OCI-LY7 (cell line): ENCODE results near the gene RNF186. TPM values are rescaled to one million over a fixed set of nuclear protein-coding genes. Genes with fewer than 3 reads are reported as not detected.

Experiments used
- BruUV-seq: library from RNA; stranded (reverse); fragments of 400-500 nt; replicated peaks from 2 replicates; lab custom pipeline; 2021; lab: Mats Ljungman, UMichigan
- CTCF ChIA-PET: fragments of 300-600 bp; sonication (Branson Sonifier 250); formaldehyde crosslinking; loops from one replicate; lab custom pipeline; 2022; ENCODE audit warnings: antibody characterized with exemption; ENCODE audit not compliant: unreplicated experiment; lab: Charles Lee
- POLR2A ChIA-PET: fragments of 300-600 bp; sonication (Branson Sonifier 250); formaldehyde crosslinking; loops from one replicate; lab custom pipeline; 2022; ENCODE audit warnings: antibody characterized with exemption; lab: Charles Lee
- DNase-seq: peaks from one replicate; pipeline ENCODE4 v3.0.0-alpha.2; 2015; ENCODE audit warnings: low spot score
- H2AFZ ChIP-seq: fragments of 200-600 bp; sonication (generic), shearing (Covaris generic); 2 replicates; pipeline ENCODE4 v1.6.1; 2014; ENCODE audit warnings: mild to moderate bottlenecking, antibody characterized with exemption, low read length, moderate library complexity
- H3K27ac ChIP-seq: fragments of 200-600 bp; sonication (generic); 2 replicates; pipeline ENCODE4 v1.5.1; 2014; ENCODE audit warnings: mixed run types, low read depth, mild to moderate bottlenecking, moderate library complexity, low read length, inconsistent platforms; ENCODE audit not compliant: poor library complexity, severe bottlenecking
- H3K36me3 ChIP-seq: fragments of 200-600 bp; sonication (generic); 2 replicates; pipeline ENCODE4 v1.6.1; 2014; ENCODE audit warnings: mild to moderate bottlenecking, antibody characterized with exemption, low read length, moderate library complexity, mixed read lengths; ENCODE audit not compliant: insufficient read depth
- H3K4me1 ChIP-seq: fragments of 200-600 bp; sonication (generic); 2 replicates; pipeline ENCODE4 v1.5.1; 2014; ENCODE audit warnings: mild to moderate bottlenecking, low read length; ENCODE audit not compliant: insufficient read depth, poor library complexity, severe bottlenecking
- H3K4me2 ChIP-seq: fragments of 200-600 bp; sonication (generic); 2 replicates; pipeline ENCODE4 v1.6.1; 2014; ENCODE audit warnings: mild to moderate bottlenecking, low read length
- H3K4me3 ChIP-seq: fragments of 200-600 bp; sonication (generic); 2 replicates; pipeline ENCODE4 v1.5.1; 2014; ENCODE audit warnings: mild to moderate bottlenecking, low read depth, low read length; ENCODE audit not compliant: poor library complexity, severe bottlenecking
- H3K79me2 ChIP-seq: fragments of 200-600 bp; sonication (generic); 2 replicates; pipeline ENCODE4 v1.6.1; 2016; ENCODE audit warnings: low read depth, mild to moderate bottlenecking, low read length, moderate library complexity, mixed read lengths; ENCODE audit not compliant: insufficient read depth
- H3K9me2 ChIP-seq: fragments of 200-600 bp; sonication (generic); 2 replicates; pipeline ENCODE4 v1.6.1; 2016; ENCODE audit warnings: mild to moderate bottlenecking, low read length, mixed read lengths; ENCODE audit not compliant: insufficient read depth
- H3K9me3 ChIP-seq: fragments of 200-600 bp; sonication (generic); 2 replicates; pipeline ENCODE4 v1.6.1; 2014; ENCODE audit warnings: mild to moderate bottlenecking, mixed run types, low read length, mixed read lengths
- H4K20me1 ChIP-seq: fragments of 200-600 bp; sonication (generic); 2 replicates; pipeline ENCODE4 v1.6.1; 2014; ENCODE audit warnings: mild to moderate bottlenecking, antibody characterized with exemption, low read length, moderate library complexity, mixed read lengths; ENCODE audit not compliant: insufficient read depth
- EZH2phosphoT487 ChIP-seq: fragments of 200-600 bp; sonication (generic); IDR thresholded peaks from 2 replicates; pipeline ENCODE4 v1.6.1; 2018; ENCODE audit warnings: low read depth, borderline replicate concordance, mild to moderate bottlenecking, mixed run types, antibody characterized with exemption, low read length, moderate library complexity, mixed read lengths
- intact Hi-C: fragments of 100-400 bp; cut with micrococcal nuclease; formaldehyde crosslinking; loops from one replicate; pipeline ENCODE4 v1.10.0; 2022; ENCODE audit not compliant: unreplicated experiment
- total RNA-seq, 2 experiments: library from RNA; depleted of rRNA in 1 of 2; stranded (reverse); fragments of >200 nt in 1 of 2; shearing (Covaris generic) in 1 of 2; gene quantifications; 2 replicates each; pipeline ENCODE4 v1.2.3, GENCODE V29; 2014 to 2022
- TF ChIP-seq, protein P1 (sequence below): fragments of 200-600 bp; sonication (generic); conservative IDR thresholded peaks from 2 replicates; pipeline ENCODE4 v1.5.1; 2014; ENCODE audit warnings: mild to moderate bottlenecking, antibody characterized with exemption, low read length, moderate library complexity, mixed read lengths

Gene RNF186
- total RNA-seq, 2 experiments from 2014 or later, result not detected

DNA sequence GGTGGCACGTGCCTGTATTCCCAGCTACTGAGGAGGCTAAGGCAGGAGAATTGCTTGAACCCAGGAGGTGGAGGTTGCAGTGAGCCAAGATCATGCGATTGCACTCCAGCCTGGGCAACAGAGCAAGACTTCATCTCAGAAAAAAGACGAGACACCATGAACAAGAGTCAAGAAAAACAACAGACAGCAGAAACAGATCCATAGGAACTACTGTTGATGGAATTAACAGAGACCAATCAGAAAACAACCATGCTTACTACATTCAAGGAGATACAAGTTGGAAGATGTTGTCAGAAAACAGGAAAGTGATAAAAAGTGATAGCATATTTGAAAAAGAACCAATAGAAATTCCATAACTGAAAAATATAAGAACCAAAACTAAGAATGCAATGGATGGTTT is 47.9 kb upstream of the RNF186 start:
- H3K79me2 ChIP-seq, result no peaks in the 10 kb centered on the region
- ChIA-PET POLR2A (no interaction called here), CTCF (no interaction called here)
- no peak overlapping the region for H3K4me2 ChIP-seq
- TF ChIP-seq, protein P1, sequence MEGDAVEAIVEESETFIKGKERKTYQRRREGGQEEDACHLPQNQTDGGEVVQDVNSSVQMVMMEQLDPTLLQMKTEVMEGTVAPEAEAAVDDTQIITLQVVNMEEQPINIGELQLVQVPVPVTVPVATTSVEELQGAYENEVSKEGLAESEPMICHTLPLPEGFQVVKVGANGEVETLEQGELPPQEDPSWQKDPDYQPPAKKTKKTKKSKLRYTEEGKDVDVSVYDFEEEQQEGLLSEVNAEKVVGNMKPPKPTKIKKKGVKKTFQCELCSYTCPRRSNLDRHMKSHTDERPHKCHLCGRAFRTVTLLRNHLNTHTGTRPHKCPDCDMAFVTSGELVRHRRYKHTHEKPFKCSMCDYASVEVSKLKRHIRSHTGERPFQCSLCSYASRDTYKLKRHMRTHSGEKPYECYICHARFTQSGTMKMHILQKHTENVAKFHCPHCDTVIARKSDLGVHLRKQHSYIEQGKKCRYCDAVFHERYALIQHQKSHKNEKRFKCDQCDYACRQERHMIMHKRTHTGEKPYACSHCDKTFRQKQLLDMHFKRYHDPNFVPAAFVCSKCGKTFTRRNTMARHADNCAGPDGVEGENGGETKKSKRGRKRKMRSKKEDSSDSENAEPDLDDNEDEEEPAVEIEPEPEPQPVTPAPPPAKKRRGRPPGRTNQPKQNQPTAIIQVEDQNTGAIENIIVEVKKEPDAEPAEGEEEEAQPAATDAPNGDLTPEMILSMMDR, result no peak
- no peak for TF ChIP-seq EZH2phosphoT487
- H3K27ac ChIP-seq, result no peak overlapping the region
- H3K9me3 ChIP-seq, result no peaks in the 10 kb centered on the region
- no peak for DNase-seq
- no peaks in the 10 kb centered on the region for H4K20me1 ChIP-seq
- H3K36me3 ChIP-seq, result no peaks in the 10 kb centered on the region
- no peaks in the 10 kb centered on the region for H3K9me2 ChIP-seq
- no peak overlapping the region for H2AFZ ChIP-seq
- intact Hi-C loops, result no loop called here
- no TSS peak for BruUV-seq
- H3K4me3 ChIP-seq, result no peak overlapping the region
- no peaks in the 10 kb centered on the region for H3K4me1 ChIP-seq

DNA sequence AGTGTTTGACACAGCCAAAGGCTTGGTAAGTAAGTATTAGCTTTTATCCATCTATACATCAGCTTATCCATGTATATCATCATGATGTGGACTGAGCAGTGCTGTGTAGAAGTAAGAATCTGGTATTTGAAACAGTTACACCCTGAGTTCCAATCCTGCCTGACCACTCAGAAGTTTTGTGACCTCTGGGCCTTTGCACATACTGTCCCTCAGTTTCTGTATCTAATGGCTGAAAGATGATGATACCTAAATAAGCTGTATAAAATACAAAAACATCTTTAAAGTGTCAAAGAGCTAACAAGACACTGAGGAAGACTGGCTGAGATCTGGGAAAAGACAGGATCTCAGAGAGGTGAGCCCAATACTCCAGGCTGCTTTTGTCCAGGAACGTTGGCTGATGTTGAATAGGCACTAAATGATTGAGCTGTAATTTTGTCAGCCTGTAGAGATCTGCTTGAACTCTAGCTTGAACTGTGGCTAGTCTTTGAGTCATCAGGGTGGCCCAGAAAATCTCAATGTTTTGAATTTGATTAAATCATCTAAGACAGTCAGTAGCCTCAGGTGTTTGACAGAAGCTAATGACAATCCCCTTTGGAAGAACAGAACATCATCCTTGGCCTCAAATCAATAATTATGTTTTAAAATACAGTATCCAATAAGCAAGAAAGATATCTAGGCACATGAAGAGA is 46.9 kb upstream of the RNF186 start:
- H3K9me3 ChIP-seq, result no peaks in the 10 kb centered on the region
- intact Hi-C loops, result no loop called here
- no peak overlapping the region for H2AFZ ChIP-seq
- H3K27ac ChIP-seq, result no peak overlapping the region
- H4K20me1 ChIP-seq, result no peaks in the 10 kb centered on the region
- no peaks in the 10 kb centered on the region for H3K79me2 ChIP-seq
- ChIA-PET CTCF (no interaction called here), POLR2A (interaction anchor here (0.5 to 0.6 kb wide), 2 partner anchors 12 to 1892 kb away, joined by 3 read pairs; no protein-coding TSS in a partner anchor)
- H3K4me1 ChIP-seq, result no peaks in the 10 kb centered on the region
- H3K9me2 ChIP-seq, result no peaks in the 10 kb centered on the region
- no peak overlapping the region for H3K4me2 ChIP-seq
- H3K36me3 ChIP-seq, result no peaks in the 10 kb centered on the region
- no peak overlapping the region for H3K4me3 ChIP-seq
- BruUV-seq, result no TSS peak
- TF ChIP-seq, protein P1, result no peak
- TF ChIP-seq EZH2phosphoT487, result no peak
- DNase-seq, result no peak

DNA sequence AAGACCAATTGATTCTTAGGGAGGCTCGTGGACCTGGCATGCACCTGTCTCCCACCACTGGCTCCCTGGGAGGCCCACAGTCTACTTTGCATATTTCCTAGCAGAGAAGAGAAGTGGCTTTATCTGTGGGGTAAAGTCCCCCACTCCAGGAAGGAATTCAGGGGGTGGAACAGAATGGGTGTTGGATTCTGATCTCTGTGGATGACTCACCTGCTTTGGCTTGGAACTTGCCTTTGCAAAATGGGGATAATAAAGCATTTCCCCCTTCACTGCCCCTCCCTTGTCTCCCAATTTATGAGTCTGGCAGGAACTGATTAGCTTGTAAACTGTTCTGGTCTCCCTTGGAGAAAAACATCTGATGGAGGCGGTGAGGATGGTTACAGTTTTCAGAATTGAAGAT is 46.0 kb upstream of the RNF186 start:
- no peaks in the 10 kb centered on the region for H3K79me2 ChIP-seq
- DNase-seq, result no peak
- H3K9me2 ChIP-seq, result no peaks in the 10 kb centered on the region
- no peaks in the 10 kb centered on the region for H3K4me1 ChIP-seq
- H3K27ac ChIP-seq, result no peak overlapping the region
- POLR2A ChIA-PET, result no interaction called here
- CTCF ChIA-PET, result no interaction called here
- no peak overlapping the region for H2AFZ ChIP-seq
- intact Hi-C loops, result no loop called here
- no peaks in the 10 kb centered on the region for H3K36me3 ChIP-seq
- no peaks in the 10 kb centered on the region for H4K20me1 ChIP-seq
- no peak for TF ChIP-seq EZH2phosphoT487
- TF ChIP-seq, protein P1, result no peak
- H3K9me3 ChIP-seq, result no peaks in the 10 kb centered on the region
- no peak overlapping the region for H3K4me3 ChIP-seq
- H3K4me2 ChIP-seq, result no peak overlapping the region
- BruUV-seq, result no TSS peak
